Activated CD8-positive, alpha-beta T cell treated with anti-CD3 and anti-CD28 coated beads for 36 hours (primary cell): Measurements from ENCODE around the gene SLC16A4. TPM values are rescaled to one million over a fixed set of nuclear protein-coding genes. Genes with fewer than 3 reads are reported as not detected.

ENCODE experiments used
- ATAC-seq: fragments of 200-7000 bp; cut with Tn5 transposase; one replicate; pipeline ENCODE4 v1.10.0; 2021; ENCODE audit warnings: mild to moderate bottlenecking, moderate library complexity
- CTCF ChIA-PET: fragments of 350-600 bp; sonication (Branson Sonifier 250); formaldehyde crosslinking; loops from one replicate; lab custom pipeline; 2021; ENCODE audit warnings: antibody characterized with exemption; lab: Charles Lee
- POLR2A ChIA-PET: fragments of 350-600 bp; sonication (Branson Sonifier 250); formaldehyde crosslinking; loops from one replicate; lab custom pipeline; 2021; ENCODE audit warnings: antibody characterized with exemption; lab: Charles Lee
- DNase-seq: peaks from one replicate; pipeline ENCODE4 v3.0.0-alpha.2; 2020
- H3K27ac Mint-ChIP-seq: one replicate; pipeline ENCODE4 v1.8.0; 2021; ENCODE audit warnings: mild to moderate bottlenecking, mixed read lengths
- H3K27me3 Mint-ChIP-seq: one replicate; pipeline ENCODE4 v1.8.0; 2021; ENCODE audit warnings: mixed read lengths
- H3K36me3 Mint-ChIP-seq: one replicate; pipeline ENCODE4 v1.8.0; 2021; ENCODE audit warnings: low read depth, mixed read lengths
- H3K4me1 Mint-ChIP-seq: one replicate; pipeline ENCODE4 v1.8.0; 2021; ENCODE audit warnings: low read depth, mixed read lengths
- H3K4me3 Mint-ChIP-seq: one replicate; pipeline ENCODE4 v1.8.0; 2021; ENCODE audit warnings: mild to moderate bottlenecking, moderate library complexity, mixed read lengths
- H3K9me3 Mint-ChIP-seq: one replicate; pipeline ENCODE4 v1.8.0; 2021; ENCODE audit warnings: mixed read lengths
- intact Hi-C: fragments of 100-400 bp; cut with micrococcal nuclease; formaldehyde crosslinking; loops from one replicate; pipeline ENCODE4 v1.10.0; 2022
- total RNA-seq, 2 experiments: library from RNA; stranded (reverse); gene quantifications; one replicate each; pipeline ENCODE4 v1.2.3, GENCODE V29; 2021
- TF ChIP-seq, protein P1 (sequence below): fragments of 200-600 bp; IDR thresholded peaks from one replicate; pipeline ENCODE4 v1.8.0; 2022; ENCODE audit warnings: antibody characterized with exemption, mild to moderate bottlenecking

SLC16A4 gene
- total RNA-seq, 2 experiments from 2014 or later = 0.27 to 0.51 TPM

DNA sequence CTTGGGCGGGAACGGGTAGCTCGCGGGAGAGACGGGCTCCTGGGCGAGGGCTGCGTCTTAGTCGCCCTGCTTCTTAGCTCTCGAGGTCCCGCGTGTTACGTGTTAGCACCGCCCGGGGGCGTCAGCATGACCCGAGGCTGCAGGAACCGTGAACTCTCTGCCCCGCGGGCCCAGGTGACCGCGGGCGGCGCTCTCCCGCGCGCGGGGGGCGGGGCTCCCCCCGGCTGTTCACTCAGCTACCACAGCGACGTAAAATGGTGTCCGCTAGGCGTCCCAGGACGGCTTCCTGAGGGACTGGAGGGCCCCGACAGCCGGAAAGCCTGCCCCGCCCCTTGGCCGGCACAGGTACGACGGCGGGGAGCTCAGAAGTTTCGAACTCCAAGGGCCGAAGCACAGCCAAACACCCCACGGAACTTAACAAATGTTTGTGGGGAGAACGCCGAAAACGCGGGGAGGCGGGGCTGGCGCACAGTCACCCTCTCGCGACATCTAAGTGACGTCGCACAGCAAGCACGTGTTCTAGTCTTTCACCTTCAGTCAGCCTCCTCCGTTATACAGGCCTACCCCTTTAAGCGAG is 52.4 kb downstream of the SLC16A4 start:
- H3K36me3 Mint-ChIP-seq = peaks cover 36% of the 10 kb centered on the region
- CTCF ChIA-PET = interaction anchor here (0.8 to 12.3 kb wide), 18 partner anchors 10 to 806 kb away, joined by 3 to 153 read pairs (median 4); partner anchors contain the start of genes AHCYL1, KCNC4 and STRIP1
- DNase-seq (peak; percentile 97), ATAC-seq (peak; percentile 73)
- TF ChIP-seq, protein P1, sequence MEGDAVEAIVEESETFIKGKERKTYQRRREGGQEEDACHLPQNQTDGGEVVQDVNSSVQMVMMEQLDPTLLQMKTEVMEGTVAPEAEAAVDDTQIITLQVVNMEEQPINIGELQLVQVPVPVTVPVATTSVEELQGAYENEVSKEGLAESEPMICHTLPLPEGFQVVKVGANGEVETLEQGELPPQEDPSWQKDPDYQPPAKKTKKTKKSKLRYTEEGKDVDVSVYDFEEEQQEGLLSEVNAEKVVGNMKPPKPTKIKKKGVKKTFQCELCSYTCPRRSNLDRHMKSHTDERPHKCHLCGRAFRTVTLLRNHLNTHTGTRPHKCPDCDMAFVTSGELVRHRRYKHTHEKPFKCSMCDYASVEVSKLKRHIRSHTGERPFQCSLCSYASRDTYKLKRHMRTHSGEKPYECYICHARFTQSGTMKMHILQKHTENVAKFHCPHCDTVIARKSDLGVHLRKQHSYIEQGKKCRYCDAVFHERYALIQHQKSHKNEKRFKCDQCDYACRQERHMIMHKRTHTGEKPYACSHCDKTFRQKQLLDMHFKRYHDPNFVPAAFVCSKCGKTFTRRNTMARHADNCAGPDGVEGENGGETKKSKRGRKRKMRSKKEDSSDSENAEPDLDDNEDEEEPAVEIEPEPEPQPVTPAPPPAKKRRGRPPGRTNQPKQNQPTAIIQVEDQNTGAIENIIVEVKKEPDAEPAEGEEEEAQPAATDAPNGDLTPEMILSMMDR = peak; percentile 59
- peaks cover 44% of the 10 kb centered on the region for H3K4me1 Mint-ChIP-seq
- POLR2A ChIA-PET = interaction anchor here (0.6 to 5.0 kb wide), 22 partner anchors 9 to 1254 kb away, joined by 3 to 64 read pairs (median 4); partner anchors contain the start of genes KCNA3, KCNC4, LAMTOR5 and STRIP1
- H3K9me3 Mint-ChIP-seq = no peaks in the 10 kb centered on the region
- no peaks in the 10 kb centered on the region for H3K27me3 Mint-ChIP-seq
- intact Hi-C loops = loop anchor here (2.0 kb wide), 1 partner anchor 68 kb away; the partner anchor contains the start of gene LAMTOR5
- H3K27ac Mint-ChIP-seq = no peak overlapping the region
- H3K4me3 Mint-ChIP-seq = no peak overlapping the region

DNA sequence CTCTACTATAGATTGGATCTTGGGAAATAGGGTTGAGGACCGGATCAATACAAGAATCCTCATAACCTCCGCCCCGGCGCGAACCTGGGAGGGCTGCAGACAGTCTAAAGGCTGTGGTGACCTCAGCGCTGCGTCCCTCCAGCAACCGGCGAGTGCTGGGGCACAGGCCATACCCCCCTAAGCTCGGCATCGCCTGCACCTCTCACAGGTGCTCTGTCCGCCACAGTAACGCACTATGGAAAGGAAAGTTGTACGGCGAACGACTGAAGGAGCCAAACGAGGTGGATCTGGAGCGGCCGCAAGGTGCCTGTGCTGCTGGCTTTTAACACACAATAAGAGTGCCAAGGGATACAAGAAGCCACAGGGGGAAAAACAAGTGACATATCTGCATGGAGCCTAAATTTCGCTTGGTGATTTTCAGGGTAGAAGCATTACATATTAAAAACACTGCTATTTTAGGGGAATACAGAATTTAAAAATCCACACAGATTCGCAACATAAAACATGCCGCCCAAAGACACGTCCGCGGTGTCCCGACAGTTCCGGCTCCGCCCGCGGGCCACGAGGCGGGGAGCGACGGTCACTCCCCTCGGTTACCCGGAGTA is 53.0 kb downstream of the SLC16A4 start:
- H3K4me3 Mint-ChIP-seq = no peak overlapping the region
- TF ChIP-seq, protein P1 = no peak
- peaks cover 31% of the 10 kb centered on the region for H3K36me3 Mint-ChIP-seq
- H3K27ac Mint-ChIP-seq = no peak overlapping the region
- no peak for ATAC-seq
- ChIA-PET POLR2A (interaction anchor here (0.6 to 5.0 kb wide), 18 partner anchors 8 to 1255 kb away, joined by 3 to 64 read pairs (median 6); partner anchors contain the start of genes KCNA3, KCNC4, LAMTOR5 and STRIP1), CTCF (interaction anchor here (0.6 to 12.3 kb wide), 14 partner anchors 11 to 353 kb away, joined by 3 to 153 read pairs (median 6); partner anchors contain the start of genes AHCYL1, KCNC4 and STRIP1)
- no peaks in the 10 kb centered on the region for H3K9me3 Mint-ChIP-seq
- peak; percentile 58 for DNase-seq
- H3K27me3 Mint-ChIP-seq = no peaks in the 10 kb centered on the region
- H3K4me1 Mint-ChIP-seq = peaks cover 38% of the 10 kb centered on the region
- intact Hi-C loops = loop anchor here (2.0 kb wide), 1 partner anchor 69 kb away; the partner anchor contains the start of gene LAMTOR5

DNA sequence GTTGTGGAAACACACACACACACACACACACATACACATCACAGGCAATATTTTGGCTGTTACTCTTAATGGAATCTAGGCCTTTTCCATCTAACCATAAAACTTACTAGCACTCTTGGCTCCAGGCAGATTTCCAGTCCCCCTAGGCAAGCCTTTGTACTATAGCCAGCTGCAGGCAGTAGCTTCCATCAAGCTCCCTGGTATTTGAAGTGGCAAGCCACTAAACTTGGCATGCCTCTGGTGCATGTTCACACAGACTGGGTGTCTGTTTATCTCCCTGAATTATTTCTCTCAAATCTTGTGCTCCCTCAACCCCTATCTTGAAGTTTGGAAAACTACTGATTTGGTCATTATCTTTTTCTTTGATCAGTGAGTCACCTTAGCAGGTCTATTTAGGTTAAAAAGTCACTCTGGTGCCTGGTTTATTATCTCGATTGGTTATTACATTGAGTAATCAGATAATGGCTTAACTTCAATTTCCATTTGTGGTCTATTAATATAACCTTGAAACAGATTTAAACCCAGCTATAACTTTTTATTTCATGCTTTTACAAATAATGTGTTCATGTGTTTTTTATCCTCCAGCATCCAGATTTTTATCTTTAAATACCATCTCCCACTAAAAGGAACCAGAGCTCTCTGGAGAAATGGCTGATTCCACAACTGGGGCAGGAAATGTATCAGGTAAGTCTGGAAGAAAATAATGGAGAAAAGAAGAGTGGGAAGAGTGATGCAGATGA is 54.4 kb downstream of the SLC16A4 start:
- H3K27ac Mint-ChIP-seq = peak overlapping the region; percentile 84
- intact Hi-C loops = no loop called here
- H3K4me1 Mint-ChIP-seq = peaks cover 28% of the 10 kb centered on the region
- TF ChIP-seq, protein P1 = no peak
- H3K36me3 Mint-ChIP-seq = peaks cover 17% of the 10 kb centered on the region
- no peaks in the 10 kb centered on the region for H3K27me3 Mint-ChIP-seq
- no peaks in the 10 kb centered on the region for H3K9me3 Mint-ChIP-seq
- DNase-seq (no peak), ATAC-seq (no peak)
- ChIA-PET CTCF (interaction anchor here (1.0 to 12.3 kb wide), 7 partner anchors 8 to 140 kb away, joined by 3 to 153 read pairs (median 11); partner anchors contain the start of gene KCNC4), POLR2A (interaction anchor here (1.0 to 5.0 kb wide), 4 partner anchors 24 to 133 kb away, joined by 3 to 64 read pairs (median 12); partner anchors contain the start of gene KCNC4)
- H3K4me3 Mint-ChIP-seq = no peak overlapping the region

DNA sequence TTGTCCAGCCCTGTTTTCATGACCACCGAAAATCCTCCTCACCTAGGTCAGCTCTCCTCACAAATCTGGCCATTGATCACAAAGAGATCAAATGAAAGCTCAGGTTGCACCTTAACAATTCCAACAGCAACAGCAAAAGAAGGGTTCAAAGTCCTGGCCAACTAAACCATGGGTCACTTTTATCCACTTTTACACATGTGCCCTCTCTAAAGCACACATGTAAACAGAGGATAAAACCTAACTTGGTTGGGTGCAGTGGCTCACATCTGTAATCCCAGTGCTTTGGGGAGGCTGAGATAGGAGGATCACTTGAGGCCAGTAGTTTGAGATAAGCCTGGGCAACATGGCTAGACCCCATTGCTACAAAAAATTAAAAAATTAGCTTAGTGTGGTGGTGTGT is 55.6 kb downstream of the SLC16A4 start:
- H3K4me3 Mint-ChIP-seq = no peak overlapping the region
- intact Hi-C loops = no loop called here
- TF ChIP-seq, protein P1 = no peak
- CTCF ChIA-PET = interaction anchor here (1.2 to 12.3 kb wide), 7 partner anchors 19 to 138 kb away, joined by 3 to 153 read pairs (median 11); partner anchors contain the start of gene KCNC4
- POLR2A ChIA-PET = interaction anchor here (1.0 kb wide), 1 partner anchor 124 kb away, joined by 3 read pairs; no protein-coding TSS in a partner anchor
- no peak for DNase-seq
- no peak overlapping the region for H3K27ac Mint-ChIP-seq
- H3K4me1 Mint-ChIP-seq = peaks cover 16% of the 10 kb centered on the region
- no peaks in the 10 kb centered on the region for H3K27me3 Mint-ChIP-seq
- H3K9me3 Mint-ChIP-seq = no peaks in the 10 kb centered on the region
- peaks cover 5% of the 10 kb centered on the region for H3K36me3 Mint-ChIP-seq
- no peak for ATAC-seq
